ENCODE results near the gene NCK1. TPM values are rescaled to one million over a fixed set of nuclear protein-coding genes. Genes with fewer than 3 reads are reported as not detected.
"Not testable (repeated sequence)": the region's sequence is repeated elsewhere in the genome, so short reads cannot be mapped to it uniquely, and the experiment has no call there.

Gene NCK1
- total RNA-seq, 1 donor from 2014 or later, result 46.2 TPM

DNA sequence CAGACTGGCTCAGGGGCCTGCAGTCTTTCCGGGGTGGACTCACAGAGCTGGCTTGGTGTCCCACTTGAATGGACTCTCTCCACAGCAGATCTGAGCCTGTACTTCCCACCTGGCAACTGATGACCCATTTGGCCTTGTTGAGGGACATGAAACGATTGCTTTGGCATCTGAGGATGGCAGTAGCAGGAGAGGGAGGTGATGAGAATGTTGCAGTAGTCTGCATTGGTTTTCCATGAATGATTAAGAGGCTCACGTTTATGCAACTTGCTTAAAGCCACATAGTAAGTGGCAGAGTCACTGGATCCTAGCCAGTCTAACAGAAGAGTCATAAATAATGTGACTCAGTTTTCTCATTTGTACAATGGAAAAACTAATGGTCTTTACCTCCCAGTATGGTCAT, 117.7 kb downstream of the NCK1 start:
- intact Hi-C loops (cut with micrococcal nuclease), result no loop called here

DNA sequence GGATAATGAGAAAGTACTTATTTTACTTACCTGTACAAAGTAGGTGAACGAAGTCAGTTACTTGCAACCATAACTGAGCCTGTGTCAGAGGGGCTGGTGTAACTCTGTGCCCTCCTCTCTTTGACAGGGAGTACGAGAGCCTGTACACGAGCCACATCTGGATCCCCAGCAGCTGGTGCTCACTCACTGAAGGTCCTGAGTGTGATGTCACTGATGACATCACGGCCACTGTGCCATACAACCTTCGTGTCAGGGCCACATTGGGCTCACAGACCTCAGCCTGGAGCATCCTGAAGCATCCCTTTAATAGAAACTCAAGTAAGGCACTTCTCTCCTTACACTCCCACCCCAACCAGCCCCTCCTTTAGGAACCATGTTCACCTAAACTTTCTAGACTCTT, 120.0 kb downstream of the NCK1 start:
- intact Hi-C loops (cut with micrococcal nuclease), result no loop called here

GRCh38 chr3:136982520-136983138, 120.6 kb downstream of the NCK1 start:
- intact Hi-C loops (cut with micrococcal nuclease), result no loop called here

GRCh38 chr3:136984837-136985236, 122.8 kb downstream of the NCK1 start:
- intact Hi-C loops (cut with micrococcal nuclease), result no loop called here

- intact Hi-C loops (cut with micrococcal nuclease), result not testable (repeated sequence)
Measured at GRCh38 chr3:136987398-136987980, 125.5 kb downstream of the NCK1 start.

GRCh38 chr3:136988651-136989050, 126.6 kb downstream of the NCK1 start:
- intact Hi-C loops (cut with micrococcal nuclease), result no loop called here

- intact Hi-C loops (cut with micrococcal nuclease), result no loop called here
Measured at GRCh38 chr3:136989781-136990524, 127.9 kb downstream of the NCK1 start.

- intact Hi-C loops (cut with micrococcal nuclease), result no loop called here
Measured at GRCh38 chr3:136990826-136991225, 128.8 kb downstream of the NCK1 start.

DNA sequence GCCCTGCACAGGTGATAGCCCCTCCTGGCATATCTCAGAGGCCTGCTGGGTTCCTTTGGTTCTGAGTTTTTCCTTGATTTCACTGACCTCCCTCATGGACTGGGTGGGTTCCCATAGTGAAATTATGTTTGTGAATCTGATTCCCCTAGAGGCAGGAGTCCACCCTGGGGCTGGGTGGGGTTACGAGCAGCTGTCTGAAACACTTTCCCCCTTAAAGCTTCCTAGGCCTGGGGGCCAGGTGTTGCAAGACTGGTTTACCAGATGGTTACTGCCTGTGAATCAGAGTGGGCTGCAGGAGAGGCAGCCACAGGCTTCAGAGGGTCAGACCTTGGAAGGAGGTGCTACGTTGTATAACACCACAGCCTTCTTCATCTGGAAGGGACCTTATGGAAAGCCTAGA, 130.1 kb downstream of the NCK1 start:
- intact Hi-C loops (cut with micrococcal nuclease), result no loop called here

GRCh38 chr3:136994772-136995516, 132.9 kb downstream of the NCK1 start:
- intact Hi-C loops (cut with micrococcal nuclease), result no loop called here

DNA sequence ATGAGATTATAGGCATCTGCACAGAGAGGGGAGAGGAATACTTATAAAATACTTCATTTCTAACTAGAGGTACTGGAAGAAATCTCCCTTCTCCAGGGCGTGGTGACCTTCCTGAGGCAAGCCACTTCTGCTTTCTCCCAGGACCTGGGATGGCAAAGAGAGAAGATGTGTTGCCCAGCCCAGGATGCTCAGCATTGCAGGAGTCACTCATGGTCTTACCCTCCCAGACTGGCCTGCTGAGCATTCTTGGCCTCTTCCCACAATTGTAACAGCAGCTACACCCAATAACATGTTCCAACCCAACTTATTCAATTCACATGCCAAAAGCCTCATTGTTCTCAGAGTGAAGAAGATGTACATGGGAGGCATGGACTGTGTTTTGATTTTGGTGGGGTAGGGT, 133.6 kb downstream of the NCK1 start:
- intact Hi-C loops (cut with micrococcal nuclease), result no loop called here

Other genes with a start within 250 kb of the NCK1 start
- 45.2 and 47.6 TPM in 2 replicates for gene STAG1, start 109.8 kb upstream of the NCK1 start, total RNA-seq
- gene SLC35G2, start 43.1 kb upstream of the NCK1 start, total RNA-seq, result 0.80 and 0.91 TPM in 2 replicates
- 1.6 and 2.0 TPM in 2 replicates for gene IL20RB, start 95.8 kb downstream of the NCK1 start, total RNA-seq

All from T-helper 1 cell treated with Interleukin-12 subunit alpha and Interleukin-12 subunit beta and Interleukin-4 antibody, amounts not matched to agents 30 ng/mL and 1 ng/mL, for 36 hours (primary cell).